CD14-positive monocyte (primary cell): ENCODE data around the gene LEPROT. TPM values are rescaled to one million over a fixed set of nuclear protein-coding genes. Genes with fewer than 3 reads are reported as not detected.

Experiments used
- DNase-seq, 3 donors: peaks; one replicate each; pipeline ENCODE4 v3.0.0-alpha.2; 2011 to 2022
- H2AFZ ChIP-seq: 2 replicates; pipeline ENCODE4 v1.6.0; 2012; ENCODE audit warnings: mild to moderate bottlenecking, low read depth, low read length, inconsistent platforms; ENCODE audit not compliant: insufficient read depth, poor library complexity, severe bottlenecking
- H3K27ac ChIP-seq, 2 donors: 1 replicate in 1 of 2; 2 replicates in 1 of 2; pipeline ENCODE4 v1.5.1; 2012 to 2013; ENCODE audit warnings: low read length in 2 of 2, control low read depth in 1 of 2, inconsistent platforms in 1 of 2, low read depth in 1 of 2, mild to moderate bottlenecking in 1 of 2
- H3K27me3 ChIP-seq, 2 donors: one replicate each; pipeline versions ENCODE4 v1.6.0 to v1.6.1; 2011 to 2013; ENCODE audit warnings: low read length in 2 of 2; ENCODE audit not compliant: control insufficient read depth in 2 of 2, insufficient read depth in 2 of 2
- H3K36me3 ChIP-seq, 2 donors: replicated peaks in 1 of 2; 1 replicate in 1 of 2; 2 replicates in 1 of 2; pipeline versions ENCODE4 v1.5.1 to v1.6.1; 2012 to 2013; ENCODE audit warnings: low read length in 2 of 2, control low read depth in 1 of 2, inconsistent platforms in 1 of 2, mild to moderate bottlenecking in 1 of 2; ENCODE audit not compliant: insufficient read depth in 2 of 2, control insufficient read depth in 1 of 2
- H3K4me1 ChIP-seq, 2 donors: 1 replicate in 1 of 2; 2 replicates in 1 of 2; pipeline versions ENCODE4 v1.5.1 to v1.6.1; 2012 to 2013; ENCODE audit warnings: low read length in 2 of 2, control low read depth in 1 of 2, inconsistent platforms in 1 of 2, mild to moderate bottlenecking in 1 of 2, moderate library complexity in 1 of 2; ENCODE audit not compliant: insufficient read depth in 2 of 2, control insufficient read depth in 1 of 2
- H3K4me2 ChIP-seq: replicated peaks from 2 replicates; pipeline ENCODE3; 2012; ENCODE audit warnings: low read length, moderate library complexity, mild to moderate bottlenecking; ENCODE audit not compliant: poor library complexity, severe bottlenecking; ENCODE audit errors: extremely low read depth
- H3K4me3 ChIP-seq, 3 experiments: fragments of 200-600 bp in 1 of 3; sonication (generic) in 1 of 3; replicated peaks in 1 of 3; 1 replicate in 2 of 3; 2 replicates in 1 of 3; pipeline ENCODE4 v1.5.1; 2011 to 2013; ENCODE audit warnings: low read length in 3 of 3, mild to moderate bottlenecking in 3 of 3, control low read depth in 2 of 3, low read depth in 2 of 3, inconsistent platforms in 1 of 3, moderate library complexity in 1 of 3
- H3K79me2 ChIP-seq: 2 replicates; pipeline ENCODE4 v1.6.0; 2012; ENCODE audit warnings: mild to moderate bottlenecking, control low read depth, inconsistent platforms, low read length, moderate library complexity; ENCODE audit not compliant: insufficient read depth
- H3K9ac ChIP-seq: 2 replicates; pipeline ENCODE4 v1.6.0; 2017; ENCODE audit warnings: low read length, mild to moderate bottlenecking; ENCODE audit not compliant: insufficient read depth, poor library complexity, severe bottlenecking
- H3K9me3 ChIP-seq, 2 donors: replicated peaks in 1 of 2; 1 replicate in 1 of 2; 2 replicates in 1 of 2; pipeline versions ENCODE4 v1.5.1 to v1.6.1; 2012 to 2013; ENCODE audit warnings: low read length in 2 of 2, control low read depth in 1 of 2; ENCODE audit not compliant: control insufficient read depth in 1 of 2, insufficient read depth in 1 of 2
- H4K20me1 ChIP-seq: 2 replicates; pipeline ENCODE4 v1.6.0; 2012; ENCODE audit warnings: mild to moderate bottlenecking, low read length, control low read depth, moderate library complexity; ENCODE audit not compliant: insufficient read depth
- H3K27ac Mint-ChIP-seq, 7 donors: one replicate each; pipeline ENCODE4 v1.8.0; 2020; ENCODE audit warnings: mild to moderate bottlenecking in 7 of 7, mixed read lengths in 7 of 7, moderate library complexity in 6 of 7, inconsistent platforms in 2 of 7
- H3K27me3 Mint-ChIP-seq, 3 donors: one replicate each; pipeline ENCODE4 v1.8.0; 2021 to 2022; ENCODE audit warnings: low read depth in 3 of 3, mild to moderate bottlenecking in 3 of 3, mixed read lengths in 3 of 3, moderate library complexity in 3 of 3, inconsistent platforms in 1 of 3
- H3K36me3 Mint-ChIP-seq, 2 donors: one replicate each; pipeline ENCODE4 v1.8.0; 2020; ENCODE audit warnings: mixed read lengths in 2 of 2, inconsistent platforms in 1 of 2, mild to moderate bottlenecking in 1 of 2
- H3K4me1 Mint-ChIP-seq: one replicate; pipeline ENCODE4 v1.8.0; 2020; ENCODE audit warnings: mild to moderate bottlenecking, mixed read lengths
- H3K4me3 Mint-ChIP-seq, 2 donors: one replicate each; pipeline ENCODE4 v1.8.0; 2020; ENCODE audit warnings: mild to moderate bottlenecking in 2 of 2, mixed read lengths in 2 of 2, moderate library complexity in 1 of 2
- H3K9me3 Mint-ChIP-seq, 7 donors: one replicate each; pipeline ENCODE4 v1.8.0; 2020 to 2022; ENCODE audit warnings: mixed read lengths in 7 of 7, mild to moderate bottlenecking in 6 of 7, moderate library complexity in 6 of 7, inconsistent platforms in 2 of 7
- CTCF ChIP-seq: fragments of 200-600 bp; IDR thresholded peaks from one replicate; pipeline ENCODE4 v1.8.0; 2022; ENCODE audit warnings: antibody characterized with exemption, mild to moderate bottlenecking
- WGBS: methylation state at CpG from one replicate; pipeline ENCODE4 v1.1.5; 2013; ENCODE audit warnings: missing lambda C conversion rate; ENCODE audit not compliant: insufficient coverage; 5-methylcytosine and 5-hydroxymethylcytosine counted together
- intact Hi-C, 2 donors: fragments of 100-400 bp; cut with micrococcal nuclease; formaldehyde crosslinking; loops; one replicate each; pipeline versions ENCODE4 v1.15.0 to v1.15.1; 2023
- polyA plus RNA-seq, 3 donors: library from polyadenylated mRNA; depleted of rRNA in 1 of 3; unstranded in 2 of 3; stranded (reverse) in 1 of 3; fragments of 300-500 nt in 2 of 3; fragments of >200 nt in 1 of 3; fragmentation: Illumina TruSeq in 2 of 3; gene quantifications; 1 replicate in 2 of 3; 2 replicates in 1 of 3; pipeline ENCODE4 v1.2.3, GENCODE V29; 2012 to 2021

LEPROT gene
- polyA plus RNA-seq, 3 donors = 56.3 to 75.0 (median 74.7) TPM

- peak; percentile 33 to 67 (median 53) for DNase-seq
- Histone ChIP-seq H3K4me2 (no peak overlapping the region), H2AFZ (no peak overlapping the region), H4K20me1 (peaks cover 85% of the 10 kb centered on the region), H3K27ac (peak overlapping the region in 1 of 2 donors; percentile 48), H3K36me3 (peaks cover 70 to 94% of the 10 kb centered on the region in 2 donors), H3K79me2 (peaks cover 33% of the 10 kb centered on the region), H3K9me3 (no peaks in the 10 kb centered on the region), H3K27me3 (no peaks in the 10 kb centered on the region), H3K4me3 (no peak overlapping the region), H3K4me1 (peaks cover 6 to 8% of the 10 kb centered on the region in 2 donors), H3K9ac (no peak overlapping the region)
- 30% methylated on average over 6 of the region's 7 CpGs for WGBS
- Mint-ChIP-seq H3K36me3 (peaks cover 73 to 76% of the 10 kb centered on the region in 2 donors), H3K4me1 (peaks cover 21% of the 10 kb centered on the region), H3K27ac (peak overlapping the region; percentile 52 to 85 (median 72)), H3K27me3 (no peaks in the 10 kb centered on the region), H3K4me3 (peak overlapping the region in 1 of 2 donors; percentile 46), H3K9me3 (peaks cover 0 to 2% (median 0%) of the 10 kb centered on the region in 7 donors)
- intact Hi-C loops = loop anchor here (10.0 kb wide), 3 partner anchors 185 to 375 kb away; no protein-coding TSS in a partner anchor
- no peak for TF ChIP-seq CTCF
Measured at GRCh38 chr1:65429806-65430205, 9.3 kb downstream of the LEPROT start.

GRCh38 chr1:65431111-65431705 is 10.7 kb downstream of the LEPROT start:
- Histone ChIP-seq H3K36me3 (peaks cover 65 to 94% of the 10 kb centered on the region in 2 donors), H2AFZ (no peak overlapping the region), H3K4me1 (peaks cover 6 to 8% of the 10 kb centered on the region in 2 donors), H4K20me1 (peaks cover 72% of the 10 kb centered on the region), H3K79me2 (peaks cover 19% of the 10 kb centered on the region), H3K4me3 (no peak overlapping the region), H3K9me3 (no peaks in the 10 kb centered on the region), H3K4me2 (no peak overlapping the region), H3K27me3 (no peaks in the 10 kb centered on the region), H3K27ac (peak overlapping the region in 1 of 2 donors; percentile 48), H3K9ac (no peak overlapping the region)
- TF ChIP-seq CTCF = peak; percentile 67
- Mint-ChIP-seq H3K27me3 (no peaks in the 10 kb centered on the region), H3K9me3 (peaks cover 0 to 2% (median 0%) of the 10 kb centered on the region in 7 donors), H3K36me3 (peaks cover 72 to 73% of the 10 kb centered on the region in 2 donors), H3K4me1 (peaks cover 19% of the 10 kb centered on the region), H3K4me3 (no peak overlapping the region), H3K27ac (peak overlapping the region in 1 of 7 donors; percentile 10)
- peak; percentile 8 to 22 (median 16) for DNase-seq
- no CpG with 5 or more reads among the region's 1 CpG for WGBS
- intact Hi-C loops = no loop called here
